Natural killer cell treated with Interleukin-12 subunit alpha and Interleukin-12 subunit beta and Interleukin-15 and Interleukin-18, amount 100 ng/mL, for 72 hours (primary cell): Measurements from ENCODE around the gene CHPT1. TPM values are rescaled to one million over a fixed set of nuclear protein-coding genes. Genes with fewer than 3 reads are reported as not detected.
"Not testable (repeated sequence)": the region's sequence is repeated elsewhere in the genome, so short reads cannot be mapped to it uniquely, and the experiment has no call there.

Experiments
- ATAC-seq, 2 donors: fragments of 150-1000 bp; cut with Tn5 transposase in 1 of 2; sonication (Bioruptor Pico), chemical (Tn5 transposase) in 1 of 2; 2 replicates each; pipeline ENCODE4 v1.10.0; 2021
- DNase-seq: peaks from one replicate; pipeline ENCODE4 v3.0.0; 2022; ENCODE audit warnings: low spot score
- H3K27ac Mint-ChIP-seq, 2 donors: 1 replicate in 1 of 2; 2 replicates in 1 of 2; pipeline ENCODE4 v1.8.0; 2022; ENCODE audit warnings: mixed read lengths in 2 of 2, mild to moderate bottlenecking in 1 of 2, moderate library complexity in 1 of 2
- H3K27me3 Mint-ChIP-seq, 2 donors: 1 replicate in 1 of 2; 2 replicates in 1 of 2; pipeline ENCODE4 v1.8.0; 2022; ENCODE audit warnings: mixed read lengths in 2 of 2
- H3K36me3 Mint-ChIP-seq: one replicate; pipeline ENCODE4 v1.8.0; 2022; ENCODE audit warnings: mixed read lengths
- H3K4me1 Mint-ChIP-seq, 2 donors: 1 replicate in 1 of 2; 2 replicates in 1 of 2; pipeline ENCODE4 v1.8.0; 2022; ENCODE audit warnings: low read depth in 2 of 2, mixed read lengths in 2 of 2, mild to moderate bottlenecking in 1 of 2
- H3K4me3 Mint-ChIP-seq: one replicate; pipeline ENCODE4 v1.8.0; 2022; ENCODE audit warnings: mixed read lengths
- H3K9me3 Mint-ChIP-seq: 2 replicates; pipeline ENCODE4 v1.8.0; 2022; ENCODE audit warnings: mixed read lengths
- total RNA-seq, 2 donors: library from RNA; stranded (reverse); gene quantifications; one replicate each; pipeline ENCODE4 v1.2.3, GENCODE V29; 2022

CHPT1 gene
- total RNA-seq, 2 donors from 2014 or later, result 5.3 to 21.0 TPM

GRCh38 chr12:101713930-101714329 is 16.5 kb downstream of the CHPT1 start:
- H3K27me3 Mint-ChIP-seq, result no peaks in the 10 kb centered on the region
- no peaks in the 10 kb centered on the region for H3K36me3 Mint-ChIP-seq
- no peak overlapping the region for H3K4me3 Mint-ChIP-seq
- peaks cover 4 to 8% of the 10 kb centered on the region in 2 donors for H3K4me1 Mint-ChIP-seq
- no peak for DNase-seq
- no peak overlapping the region for H3K27ac Mint-ChIP-seq
- no peak for ATAC-seq
- no peaks in the 10 kb centered on the region for H3K9me3 Mint-ChIP-seq

GRCh38 chr12:101714877-101715444 is 17.5 kb downstream of the CHPT1 start:
- H3K27ac Mint-ChIP-seq, result no peak overlapping the region
- DNase-seq, result no peak
- no peaks in the 10 kb centered on the region for H3K4me1 Mint-ChIP-seq
- H3K4me3 Mint-ChIP-seq, result no peak overlapping the region
- no peak for ATAC-seq
- H3K9me3 Mint-ChIP-seq, result no peaks in the 10 kb centered on the region
- H3K36me3 Mint-ChIP-seq, result no peaks in the 10 kb centered on the region
- H3K27me3 Mint-ChIP-seq, result no peaks in the 10 kb centered on the region

- no peak overlapping the region for H3K27ac Mint-ChIP-seq
- no peaks in the 10 kb centered on the region for H3K27me3 Mint-ChIP-seq
- DNase-seq (no peak), ATAC-seq (no peak)
- H3K36me3 Mint-ChIP-seq, result no peaks in the 10 kb centered on the region
- no peaks in the 10 kb centered on the region for H3K4me1 Mint-ChIP-seq
- H3K4me3 Mint-ChIP-seq, result no peak overlapping the region
- no peaks in the 10 kb centered on the region for H3K9me3 Mint-ChIP-seq
Measured at GRCh38 chr12:101719566-101719965, 22.1 kb downstream of the CHPT1 start.

- no peak overlapping the region for H3K27ac Mint-ChIP-seq
Measured at GRCh38 chr12:101720118-101720517, 22.7 kb downstream of the CHPT1 start.

GRCh38 chr12:101722392-101722791 is 25.0 kb downstream of the CHPT1 start:
- no peak for ATAC-seq
- H3K36me3 Mint-ChIP-seq, result no peaks in the 10 kb centered on the region
- no peaks in the 10 kb centered on the region for H3K9me3 Mint-ChIP-seq
- no peak overlapping the region for H3K27ac Mint-ChIP-seq
- no peak for DNase-seq
- H3K4me1 Mint-ChIP-seq, result no peaks in the 10 kb centered on the region
- no peak overlapping the region for H3K4me3 Mint-ChIP-seq
- no peaks in the 10 kb centered on the region for H3K27me3 Mint-ChIP-seq

More at GRCh38 chr12:101720118-101720517, 22.7 kb downstream of the CHPT1 start:
- Mint-ChIP-seq H3K27me3 (no peaks in the 10 kb centered on the region), H3K36me3 (no peaks in the 10 kb centered on the region), H3K4me3 (no peak overlapping the region), H3K9me3 (no peaks in the 10 kb centered on the region), H3K4me1 (no peaks in the 10 kb centered on the region)
- ATAC-seq, result no peak
- no peak for DNase-seq

GRCh38 chr12:101727098-101727497 is 29.7 kb downstream of the CHPT1 start:
- no peaks in the 10 kb centered on the region for H3K9me3 Mint-ChIP-seq
- no peaks in the 10 kb centered on the region for H3K27me3 Mint-ChIP-seq
- no peak for DNase-seq
- H3K4me3 Mint-ChIP-seq, result no peak overlapping the region
- ATAC-seq, result no peak
- no peaks in the 10 kb centered on the region for H3K4me1 Mint-ChIP-seq
- H3K36me3 Mint-ChIP-seq, result peaks cover 3% of the 10 kb centered on the region
- no peak overlapping the region for H3K27ac Mint-ChIP-seq

- no peak overlapping the region for H3K4me3 Mint-ChIP-seq
- H3K27me3 Mint-ChIP-seq, result no peaks in the 10 kb centered on the region
- H3K36me3 Mint-ChIP-seq, result peaks cover 6% of the 10 kb centered on the region
- H3K4me1 Mint-ChIP-seq, result no peaks in the 10 kb centered on the region
- H3K27ac Mint-ChIP-seq, result no peak overlapping the region
- ATAC-seq (no peak), DNase-seq (no peak)
- H3K9me3 Mint-ChIP-seq, result no peaks in the 10 kb centered on the region
Measured at GRCh38 chr12:101729842-101730241, 32.4 kb downstream of the CHPT1 start.

GRCh38 chr12:101732318-101732717 is 34.9 kb downstream of the CHPT1 start:
- no peaks in the 10 kb centered on the region for H3K27me3 Mint-ChIP-seq
- no peaks in the 10 kb centered on the region for H3K9me3 Mint-ChIP-seq
- no peaks in the 10 kb centered on the region for H3K4me1 Mint-ChIP-seq
- H3K36me3 Mint-ChIP-seq, result peaks cover 6% of the 10 kb centered on the region
- DNase-seq, result no peak
- ATAC-seq, result no peak
- H3K27ac Mint-ChIP-seq, result no peak overlapping the region
- no peak overlapping the region for H3K4me3 Mint-ChIP-seq

- H3K27me3 Mint-ChIP-seq, result no peaks in the 10 kb centered on the region
- no peak overlapping the region for H3K4me3 Mint-ChIP-seq
- H3K36me3 Mint-ChIP-seq, result peaks cover 6% of the 10 kb centered on the region
- no peak overlapping the region for H3K27ac Mint-ChIP-seq
- DNase-seq (no peak), ATAC-seq (no peak)
- no peaks in the 10 kb centered on the region for H3K4me1 Mint-ChIP-seq
- no peaks in the 10 kb centered on the region for H3K9me3 Mint-ChIP-seq
Measured at GRCh38 chr12:101733166-101733565, 35.7 kb downstream of the CHPT1 start.

- not testable (repeated sequence) for ATAC-seq, H3K9me3 Mint-ChIP-seq, H3K4me3 Mint-ChIP-seq, H3K36me3 Mint-ChIP-seq, DNase-seq, H3K27ac Mint-ChIP-seq, H3K4me1 Mint-ChIP-seq, H3K27me3 Mint-ChIP-seq
Measured at GRCh38 chr12:101734482-101734881, 37.0 kb downstream of the CHPT1 start.

- Mint-ChIP-seq H3K36me3 (no peaks in the 10 kb centered on the region), H3K27ac (no peak overlapping the region), H3K9me3 (no peaks in the 10 kb centered on the region), H3K4me1 (peaks cover 0 to 2% of the 10 kb centered on the region in 2 donors), H3K27me3 (no peaks in the 10 kb centered on the region), H3K4me3 (no peak overlapping the region)
- DNase-seq (no peak), ATAC-seq (no peak)
Measured at GRCh38 chr12:101737476-101737875, 40.0 kb downstream of the CHPT1 start.

GRCh38 chr12:101738920-101739665 is 41.7 kb downstream of the CHPT1 start, which contains the start of gene SYCP3:
SYCP3 (minus strand) TSS chr12:101739462; CDS start chr12:101737935, 1,527 bp downstream.
- DNase-seq, result no peak
- H3K27me3 Mint-ChIP-seq, result no peaks in the 10 kb centered on the region
- H3K4me3 Mint-ChIP-seq, result no peak within 1 kb of the TSS
- H3K9me3 Mint-ChIP-seq, result no peaks in the 10 kb centered on the region
- H3K27ac Mint-ChIP-seq, result no peak within 1 kb of the TSS
- no peaks in the 10 kb centered on the region for H3K36me3 Mint-ChIP-seq
- peaks cover 10 to 12% of the 10 kb centered on the region in 2 donors for H3K4me1 Mint-ChIP-seq
- ATAC-seq, result no peak

GRCh38 chr12:101740566-101740965 is 43.1 kb downstream of the CHPT1 start:
- H3K27ac Mint-ChIP-seq, result no peak overlapping the region

GRCh38 chr12:101740980-101741379 is 43.5 kb downstream of the CHPT1 start:
- Mint-ChIP-seq H3K27me3 (no peaks in the 10 kb centered on the region), H3K9me3 (no peaks in the 10 kb centered on the region), H3K27ac (no peak overlapping the region), H3K4me3 (no peak overlapping the region), H3K4me1 (peaks cover 17 to 18% of the 10 kb centered on the region in 2 donors), H3K36me3 (peaks cover 6% of the 10 kb centered on the region)
- DNase-seq, result no peak
- no peak for ATAC-seq

More at GRCh38 chr12:101740566-101740965, 43.1 kb downstream of the CHPT1 start:
- ATAC-seq (no peak), DNase-seq (no peak)
- no peaks in the 10 kb centered on the region for H3K9me3 Mint-ChIP-seq
- peaks cover 17 to 18% of the 10 kb centered on the region in 2 donors for H3K4me1 Mint-ChIP-seq
- peaks cover 6% of the 10 kb centered on the region for H3K36me3 Mint-ChIP-seq
- no peak overlapping the region for H3K4me3 Mint-ChIP-seq
- no peaks in the 10 kb centered on the region for H3K27me3 Mint-ChIP-seq
